HUES64 (cell line): Measurements from ENCODE around the gene DSTN.

ENCODE experiments used
- H3K27ac ChIP-seq: 2 replicates; pipeline ENCODE4 v1.7.0; 2013; ENCODE audit warnings: low read depth, low read length, inconsistent platforms
- H3K27me3 ChIP-seq: 2 replicates; pipeline ENCODE4 v1.6.1; 2013; ENCODE audit warnings: mild to moderate bottlenecking, low read length; ENCODE audit not compliant: insufficient read depth
- H3K36me3 ChIP-seq: 2 replicates; pipeline ENCODE4 v1.6.1; 2013; ENCODE audit warnings: mild to moderate bottlenecking, low read length; ENCODE audit not compliant: insufficient read depth
- H3K4me1 ChIP-seq: 2 replicates; pipeline ENCODE4 v1.6.1; 2013; ENCODE audit warnings: mild to moderate bottlenecking, low read length, moderate library complexity; ENCODE audit not compliant: insufficient read depth
- H3K4me3 ChIP-seq: 2 replicates; pipeline ENCODE4 v1.5.1; 2013; ENCODE audit warnings: mild to moderate bottlenecking, low read length, moderate library complexity
- H3K9ac ChIP-seq: 2 replicates; pipeline ENCODE4 v1.6.1; 2013; ENCODE audit warnings: mild to moderate bottlenecking, low read depth, low read length
- H3K9me3 ChIP-seq: 2 replicates; pipeline ENCODE4 v1.6.1; 2013; ENCODE audit warnings: low read depth, low read length; ENCODE audit not compliant: insufficient read depth
- WGBS: fragments of 150-250, 120-280 bp; methylation state at CpG from one replicate; pipeline ENCODE4 v1.1.7; 2013; ENCODE audit warnings: missing lambda C conversion rate; 5-methylcytosine and 5-hydroxymethylcytosine counted together

The DSTN gene

DNA sequence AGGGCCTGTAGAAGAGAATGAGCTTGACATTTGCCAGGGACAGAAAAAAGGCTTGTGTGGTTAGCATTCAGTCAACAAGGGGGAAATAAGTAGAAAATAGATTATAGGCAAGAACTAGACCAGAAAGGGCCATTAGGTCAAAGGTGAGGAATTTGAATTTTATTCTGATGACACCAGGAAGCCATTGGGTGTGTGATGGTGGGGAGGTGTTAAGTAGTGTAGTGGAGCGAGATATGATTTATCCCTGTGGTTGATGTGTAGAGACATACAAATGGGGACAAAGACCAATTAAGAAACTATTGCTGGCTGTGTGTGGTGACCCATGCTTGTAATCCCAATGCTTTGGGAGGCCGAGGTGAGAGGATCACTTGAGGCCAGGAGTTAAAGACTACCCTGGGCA is 11.0 kb downstream of the DSTN start:
- Histone ChIP-seq H3K4me3 (no peak overlapping the region), H3K9ac (no peak overlapping the region), H3K27ac (no peak overlapping the region), H3K9me3 (no peaks in the 10 kb centered on the region), H3K27me3 (no peaks in the 10 kb centered on the region), H3K4me1 (no peaks in the 10 kb centered on the region; the same call in 1 of the 2 replicates), H3K36me3 (peaks cover 4% of the 10 kb centered on the region; the same call in 1 of the 2 replicates)
- WGBS, result 96% methylated on average over 2 of the region's 2 CpGs

DNA sequence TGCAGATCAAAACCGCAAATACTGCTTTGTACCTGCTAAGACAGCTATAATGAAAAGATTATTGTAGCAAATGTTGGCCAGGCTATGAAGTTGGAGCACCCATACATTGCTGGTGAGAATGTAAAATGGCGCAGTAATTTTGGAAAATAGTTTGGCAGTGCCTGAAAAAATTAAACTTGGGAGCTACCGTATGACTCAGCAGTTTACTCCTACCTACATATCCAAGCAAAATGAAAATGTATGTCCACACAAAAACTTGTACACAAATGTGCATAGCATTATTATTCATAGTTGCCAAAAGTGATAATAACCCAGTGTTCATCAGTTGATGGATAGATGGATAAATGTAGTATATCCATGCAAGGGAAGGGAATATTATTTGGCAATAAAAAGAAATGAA is 13.3 kb downstream of the DSTN start:
- no peaks in the 10 kb centered on the region for H3K4me1 ChIP-seq
- 100% methylated on average over 2 of the region's 3 CpGs for WGBS
- H3K4me3 ChIP-seq, result no peak overlapping the region
- H3K27me3 ChIP-seq, result no peaks in the 10 kb centered on the region
- no peaks in the 10 kb centered on the region for H3K9me3 ChIP-seq
- H3K27ac ChIP-seq, result no peak overlapping the region
- H3K9ac ChIP-seq, result no peak overlapping the region
- H3K36me3 ChIP-seq, result peaks cover 4% of the 10 kb centered on the region; the same call in 1 of the 2 replicates

DNA sequence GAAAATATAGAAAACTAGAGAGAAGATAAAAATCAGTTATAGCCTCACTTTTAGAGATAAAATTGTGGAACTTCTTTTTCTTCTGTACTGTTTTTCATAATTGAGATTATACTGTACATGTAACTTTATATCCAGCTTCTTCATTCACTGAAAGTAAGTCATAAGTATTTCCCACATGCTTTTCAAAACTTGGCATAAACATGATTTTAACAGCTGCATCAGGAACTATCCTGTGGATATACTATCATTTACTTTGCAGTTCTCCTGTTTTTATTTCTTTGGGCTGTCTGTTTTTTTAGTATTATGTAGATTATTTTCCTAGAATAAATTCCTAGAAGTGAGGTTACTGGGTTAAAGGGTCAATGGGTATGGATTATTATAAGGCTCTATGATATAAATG is 14.8 kb downstream of the DSTN start:
- Histone ChIP-seq H3K4me1 (no peaks in the 10 kb centered on the region; the same call in none of the 2 replicates), H3K27me3 (no peaks in the 10 kb centered on the region), H3K27ac (no peak overlapping the region), H3K9me3 (no peaks in the 10 kb centered on the region), H3K36me3 (peaks cover 4% of the 10 kb centered on the region; the same call in 1 of the 2 replicates), H3K9ac (no peak overlapping the region), H3K4me3 (no peak overlapping the region)

DNA sequence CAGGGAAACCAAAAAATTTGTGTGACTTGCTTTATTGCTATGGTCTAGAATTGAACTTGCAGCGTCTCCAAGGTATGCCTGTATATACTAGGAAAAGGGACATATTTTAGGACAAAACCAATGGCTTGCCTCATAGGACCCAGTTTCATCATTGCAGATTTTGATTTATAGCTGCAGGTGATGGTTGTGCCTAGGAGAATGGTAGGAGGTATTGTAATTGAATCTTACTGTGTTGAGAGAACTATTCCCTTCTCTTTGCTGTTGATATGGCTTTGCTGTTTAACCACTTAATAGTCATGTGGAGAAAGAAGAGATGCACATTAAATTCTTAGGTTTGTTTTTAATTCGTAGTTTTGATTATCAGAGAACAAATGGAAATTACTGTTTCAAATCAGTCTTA is 16.4 kb downstream of the DSTN start:
- Histone ChIP-seq H3K36me3 (peaks cover 4% of the 10 kb centered on the region; the same call in 1 of the 2 replicates), H3K27me3 (no peaks in the 10 kb centered on the region), H3K27ac (no peak overlapping the region), H3K9me3 (no peaks in the 10 kb centered on the region), H3K4me1 (peaks cover 7% of the 10 kb centered on the region), H3K4me3 (no peak overlapping the region), H3K9ac (no peak overlapping the region)
- WGBS, result 98% methylated on average over 2 of the region's 2 CpGs

DNA sequence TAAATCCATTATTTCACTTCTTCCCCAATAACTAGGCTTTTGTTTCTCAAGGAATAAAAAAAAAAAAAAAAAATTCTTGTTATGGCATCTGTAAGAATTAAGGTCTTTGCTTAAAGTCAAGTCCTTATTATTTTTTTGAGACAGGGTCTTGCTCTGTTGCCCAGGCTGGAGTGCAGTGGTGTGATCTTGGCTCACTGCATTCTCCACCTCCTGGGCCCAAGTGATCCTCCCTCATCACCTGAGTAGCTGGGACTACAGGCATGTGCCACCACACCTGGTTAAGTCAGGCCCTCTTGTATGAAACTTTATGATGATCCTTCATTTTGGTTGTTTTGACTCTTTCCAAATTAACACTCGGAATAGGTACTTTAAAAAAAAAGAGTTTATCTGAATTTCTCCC is 17.3 kb downstream of the DSTN start:
- Histone ChIP-seq H3K9me3 (no peaks in the 10 kb centered on the region), H3K27me3 (no peaks in the 10 kb centered on the region), H3K27ac (no peak overlapping the region), H3K4me1 (peaks cover 7% of the 10 kb centered on the region), H3K36me3 (peaks cover 9% of the 10 kb centered on the region), H3K4me3 (no peak overlapping the region), H3K9ac (no peak overlapping the region)
- WGBS, result 100% methylated on average over 1 of the region's 1 CpG

DNA sequence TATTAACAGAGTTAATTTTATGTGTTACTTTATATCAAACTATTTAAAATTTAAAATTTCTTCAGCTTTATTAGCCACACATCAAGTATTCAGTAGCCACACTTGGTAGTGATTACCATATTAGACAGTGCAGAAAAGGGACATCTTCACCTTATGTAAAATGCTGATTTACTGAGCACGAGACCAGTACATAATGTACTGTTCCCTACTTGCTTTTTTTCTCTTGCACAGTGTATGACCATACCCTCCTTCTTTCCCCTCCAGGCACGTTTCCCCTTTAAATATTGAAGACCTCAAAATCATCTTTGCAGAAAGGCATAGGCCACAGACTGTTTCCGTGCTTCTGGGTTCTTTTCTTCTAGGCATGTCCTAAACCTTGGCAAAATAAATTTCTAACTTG is 17.9 kb downstream of the DSTN start:
- H3K9me3 ChIP-seq, result no peaks in the 10 kb centered on the region
- no peaks in the 10 kb centered on the region for H3K27me3 ChIP-seq
- no peak overlapping the region for H3K9ac ChIP-seq
- H3K4me1 ChIP-seq, result peaks cover 13% of the 10 kb centered on the region
- no peak overlapping the region for H3K4me3 ChIP-seq
- no peak overlapping the region for H3K27ac ChIP-seq
- 93% methylated on average over 3 of the region's 3 CpGs for WGBS
- peaks cover 9% of the 10 kb centered on the region for H3K36me3 ChIP-seq

DNA sequence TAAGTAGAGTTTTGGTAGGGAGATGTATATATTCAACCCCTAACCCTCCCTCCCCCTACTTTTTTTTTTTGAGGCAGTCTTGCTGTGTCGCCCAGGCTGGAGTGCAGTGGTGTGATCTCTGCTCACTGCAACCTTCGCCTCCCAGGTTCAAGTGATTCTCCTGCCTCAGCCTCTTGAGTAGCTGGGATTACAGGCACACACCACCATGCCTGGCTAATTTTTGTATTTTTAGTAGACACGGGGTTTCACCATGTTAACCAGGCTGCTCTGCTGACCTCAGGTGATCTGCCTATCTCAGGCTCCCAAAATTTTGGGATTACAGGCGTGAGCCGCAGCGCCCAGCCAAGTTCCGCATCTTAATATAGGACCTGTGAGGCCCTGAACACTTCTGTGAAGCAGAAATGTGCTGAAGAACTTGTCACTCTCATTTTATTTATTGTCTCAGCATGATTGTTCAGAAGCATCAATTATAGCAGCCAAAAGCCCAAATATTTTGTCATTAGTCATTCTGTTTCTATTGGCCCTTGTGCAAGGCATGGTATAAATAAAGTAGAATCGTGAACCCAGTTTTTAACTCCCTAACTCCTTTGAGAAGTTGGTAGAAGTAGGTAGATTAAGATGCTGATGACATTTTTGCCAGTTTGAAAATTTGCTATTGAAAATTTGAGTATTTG is 19.4 kb downstream of the DSTN start:
- WGBS, result 97% methylated on average over 8 of the region's 8 CpGs
- Histone ChIP-seq H3K27ac (no peak overlapping the region), H3K27me3 (no peaks in the 10 kb centered on the region), H3K4me3 (no peak overlapping the region), H3K4me1 (peaks cover 17% of the 10 kb centered on the region), H3K36me3 (peaks cover 9% of the 10 kb centered on the region), H3K9ac (no peak overlapping the region), H3K9me3 (no peaks in the 10 kb centered on the region)

DNA sequence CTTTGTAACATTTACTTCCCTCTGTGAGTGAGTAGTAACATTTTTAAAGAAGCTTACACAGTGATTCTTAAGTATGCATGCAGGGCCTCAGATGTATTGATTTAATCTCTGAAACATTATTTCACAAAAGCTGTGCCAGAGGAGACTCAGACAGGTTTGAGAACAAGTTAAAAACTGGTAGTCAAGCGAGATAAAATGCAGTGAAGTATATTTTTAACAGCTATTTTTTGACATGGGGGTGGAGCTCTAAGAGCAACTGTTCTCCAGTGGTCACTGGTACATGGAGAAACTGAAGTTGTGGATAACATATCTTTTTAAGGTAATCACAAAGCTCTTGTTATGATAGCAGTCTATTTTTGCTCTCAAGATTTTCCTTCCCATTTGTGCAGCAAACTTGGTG is 20.4 kb downstream of the DSTN start:
- 98% methylated on average over 1 of the region's 1 CpG for WGBS
- H3K36me3 ChIP-seq, result peaks cover 9% of the 10 kb centered on the region
- no peak overlapping the region for H3K4me3 ChIP-seq
- peaks cover 24% of the 10 kb centered on the region for H3K4me1 ChIP-seq
- H3K27ac ChIP-seq, result no peak overlapping the region
- no peaks in the 10 kb centered on the region for H3K9me3 ChIP-seq
- no peak overlapping the region for H3K9ac ChIP-seq
- no peaks in the 10 kb centered on the region for H3K27me3 ChIP-seq

DNA sequence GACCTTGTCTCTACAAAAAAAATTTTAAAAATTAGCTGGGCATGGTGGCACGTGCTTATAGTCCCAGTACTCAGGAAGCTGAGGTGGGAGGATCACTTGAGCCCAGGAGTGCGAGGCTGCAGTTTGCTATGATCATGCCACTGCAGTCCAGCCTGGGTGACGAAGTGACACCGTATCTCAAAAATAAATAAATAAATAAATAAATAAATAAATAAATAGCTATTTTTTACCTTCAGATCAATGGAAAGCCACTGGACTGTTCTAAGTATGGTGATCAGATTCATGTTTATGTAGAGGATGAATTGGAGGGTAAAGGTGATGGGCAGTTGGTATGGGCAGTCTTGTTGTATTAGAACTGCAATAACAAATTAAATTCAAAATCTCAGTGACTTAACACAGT is 24.0 kb downstream of the DSTN start:
- H3K27me3 ChIP-seq, result no peaks in the 10 kb centered on the region
- peaks cover 9% of the 10 kb centered on the region for H3K36me3 ChIP-seq
- no peak overlapping the region for H3K9ac ChIP-seq
- no peaks in the 10 kb centered on the region for H3K9me3 ChIP-seq
- no peak overlapping the region; the same call in 1 of the 2 replicates for H3K4me3 ChIP-seq
- H3K27ac ChIP-seq, result no peak overlapping the region
- peaks cover 24% of the 10 kb centered on the region for H3K4me1 ChIP-seq
- 95% methylated on average over 2 of the region's 4 CpGs for WGBS

DNA sequence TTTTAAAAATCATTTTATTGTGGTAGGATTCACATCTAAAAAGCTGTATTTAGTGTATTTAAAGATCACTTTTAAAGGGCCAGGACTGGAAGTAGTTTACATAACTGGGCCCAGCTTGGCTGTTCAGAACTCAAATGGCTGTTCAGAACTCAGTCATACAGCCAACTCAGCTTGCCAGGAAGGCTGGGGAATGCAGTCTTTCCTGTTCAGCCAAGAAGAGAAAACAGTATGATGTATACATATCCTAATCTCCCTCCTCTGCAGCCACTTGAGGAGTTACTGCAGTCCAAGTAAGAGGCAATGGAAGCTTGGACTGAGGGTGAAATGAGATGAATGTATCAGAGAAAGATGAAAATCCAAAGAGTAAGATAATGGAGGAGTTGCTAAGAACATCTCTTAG is 24.6 kb downstream of the DSTN start:
- H3K9me3 ChIP-seq, result no peaks in the 10 kb centered on the region
- peaks cover 9% of the 10 kb centered on the region for H3K36me3 ChIP-seq
- peaks cover 24% of the 10 kb centered on the region for H3K4me1 ChIP-seq
- H3K9ac ChIP-seq, result no peak overlapping the region; the same call in 1 of the 2 replicates
- no peaks in the 10 kb centered on the region for H3K27me3 ChIP-seq
- H3K27ac ChIP-seq, result no peak overlapping the region
- no peak overlapping the region; the same call in 1 of the 2 replicates for H3K4me3 ChIP-seq

DNA sequence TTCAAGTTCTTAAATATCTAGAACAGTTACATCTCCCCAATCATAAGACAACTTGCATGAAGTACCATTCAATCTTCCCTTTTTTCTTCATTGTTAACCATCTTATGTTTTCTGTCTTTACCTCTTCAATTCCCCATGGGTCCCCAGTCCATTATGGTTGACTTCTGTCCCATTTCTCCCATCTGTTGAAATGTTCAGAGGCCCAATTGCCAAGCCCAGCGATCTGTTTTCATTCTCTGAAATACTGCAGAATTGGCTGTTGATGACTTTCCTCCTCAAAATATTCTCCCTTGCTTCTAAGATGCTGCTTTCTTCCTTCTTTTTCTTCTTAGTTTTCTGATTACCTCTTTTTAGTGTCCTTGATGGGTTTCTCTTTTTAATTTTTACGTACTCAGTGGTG is 26.0 kb downstream of the DSTN start:
- H3K4me1 ChIP-seq, result peaks cover 28% of the 10 kb centered on the region
- no peak overlapping the region for H3K4me3 ChIP-seq
- no peak overlapping the region for H3K27ac ChIP-seq
- H3K9ac ChIP-seq, result no peak overlapping the region
- H3K9me3 ChIP-seq, result no peaks in the 10 kb centered on the region
- peaks cover 10% of the 10 kb centered on the region for H3K36me3 ChIP-seq
- WGBS, result 92% methylated on average over 2 of the region's 2 CpGs
- H3K27me3 ChIP-seq, result no peaks in the 10 kb centered on the region
